DMS114 treated with DMSO at 0.1 percent for 48 hours (cell line): Measurements from ENCODE around the gene PSG4.
"Not testable (repeated sequence)": the region's sequence is repeated elsewhere in the genome, so short reads cannot be mapped to it uniquely, and the experiment has no call there.

Source experiments
- DNase-seq: peaks from one replicate; lab custom pipeline; 2025; ENCODE audit not compliant: unreplicated experiment; lab: John Stamatoyannopoulos, UW

The PSG4 gene

GRCh38 chr19:43205471-43206105, at the start of gene PSG4:
PSG4 (minus strand) TSS chr19:43205638; CDS start chr19:43205536, 102 bp downstream.
- DNase-seq = not testable (repeated sequence)

GRCh38 chr19:43251428-43251827, 46.0 kb upstream of the PSG4 start:
- not testable (repeated sequence) for DNase-seq

GRCh38 chr19:43250296-43250695, 44.9 kb upstream of the PSG4 start:
- DNase-seq = not testable (repeated sequence)

- DNase-seq = not testable (repeated sequence)
Observed at GRCh38 chr19:43248635-43249002, 43.2 kb upstream of the PSG4 start.

GRCh38 chr19:43247243-43247880, 41.9 kb upstream of the PSG4 start:
- not testable (repeated sequence) for DNase-seq

GRCh38 chr19:43245848-43246247, 40.4 kb upstream of the PSG4 start:
- DNase-seq = not testable (repeated sequence)

DNA sequence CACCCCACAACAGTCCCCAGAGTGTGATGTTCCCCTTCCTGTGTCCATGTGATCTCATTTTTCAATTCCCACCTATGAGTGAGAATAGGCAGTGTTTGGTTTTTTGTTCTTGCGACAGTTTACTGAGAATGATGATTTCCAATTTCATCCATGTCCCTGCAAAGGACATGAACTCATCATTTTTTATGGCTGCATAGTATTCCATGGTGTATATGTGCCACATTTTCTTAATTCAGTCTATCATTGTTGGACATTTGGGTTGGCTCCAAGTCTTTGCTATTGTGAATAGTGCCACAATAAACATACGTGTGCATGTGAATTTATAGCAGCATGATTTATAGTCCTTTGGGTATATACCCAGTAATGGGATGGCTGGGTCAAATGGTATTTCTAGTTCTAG, 36.8 kb upstream of the PSG4 start:
- DNase-seq = not testable (repeated sequence)

- not testable (repeated sequence) for DNase-seq
Observed at GRCh38 chr19:43238213-43238612, 32.8 kb upstream of the PSG4 start.

DNA sequence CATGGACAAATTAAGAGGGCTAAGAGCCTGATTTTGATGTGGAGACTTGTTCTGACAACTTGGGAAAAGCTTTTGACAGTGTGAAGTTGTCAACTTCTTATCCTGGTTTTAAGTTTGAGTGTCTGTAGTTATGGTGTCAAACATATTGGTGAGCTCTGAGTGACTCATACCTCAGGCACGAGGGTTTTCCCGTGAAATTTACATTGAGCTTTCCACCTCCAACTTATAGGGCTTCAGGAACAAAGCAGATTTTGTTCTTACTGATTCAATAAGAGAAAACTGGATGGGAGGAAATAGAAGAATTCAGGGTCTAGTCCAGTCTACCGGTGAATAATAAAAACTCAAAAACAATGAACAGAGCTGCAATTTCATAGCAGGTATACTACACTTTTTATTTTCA, 30.2 kb upstream of the PSG4 start:
- DNase-seq = not testable (repeated sequence)

- DNase-seq = no peak
Observed at GRCh38 chr19:43229315-43229714, 23.9 kb upstream of the PSG4 start.

DNA sequence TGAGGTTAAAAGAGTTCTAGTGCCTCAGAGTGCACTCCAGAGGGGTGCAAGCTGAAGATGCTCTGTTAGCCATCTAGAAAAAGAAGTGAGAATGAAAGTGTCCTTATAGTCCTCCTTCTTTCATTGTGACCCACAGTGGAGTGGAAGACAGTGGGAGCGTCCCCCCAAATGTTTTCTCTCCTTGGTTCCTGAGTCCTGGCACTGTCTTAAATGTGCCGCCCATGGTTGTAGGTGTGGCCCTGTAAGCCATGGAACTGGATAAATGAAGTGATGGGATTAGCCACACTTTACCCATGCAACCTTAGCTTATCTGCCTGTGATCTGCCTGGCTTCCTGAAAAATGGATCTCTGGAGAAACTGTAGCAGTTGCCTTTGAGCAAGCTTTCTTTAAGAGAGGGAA, 23.3 kb upstream of the PSG4 start:
- not testable (repeated sequence) for DNase-seq

DNA sequence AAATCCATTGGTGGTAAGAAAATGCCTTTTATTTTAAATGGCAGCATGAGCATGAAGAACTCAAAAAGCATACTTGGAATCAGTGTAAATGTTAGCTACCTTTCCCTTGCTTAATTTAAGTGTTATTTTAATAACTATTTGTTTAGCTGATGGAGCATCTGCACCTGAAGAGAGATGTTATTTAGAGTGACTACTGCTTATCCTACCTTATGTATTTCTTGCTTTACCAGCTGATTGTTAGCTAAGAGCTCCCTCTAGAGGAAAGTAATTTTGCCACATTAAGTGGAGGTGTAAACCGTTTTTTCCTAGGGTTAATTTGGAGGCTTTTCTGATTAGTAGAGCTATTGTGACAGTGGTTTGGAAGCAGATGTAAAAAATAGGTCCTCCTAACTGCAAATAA, 21.5 kb upstream of the PSG4 start:
- not testable (repeated sequence) for DNase-seq

- no peak for DNase-seq
Observed at GRCh38 chr19:43224855-43225253, 19.4 kb upstream of the PSG4 start.

- DNase-seq = not testable (repeated sequence)
Observed at GRCh38 chr19:43224201-43224854, 18.9 kb upstream of the PSG4 start.

DNA sequence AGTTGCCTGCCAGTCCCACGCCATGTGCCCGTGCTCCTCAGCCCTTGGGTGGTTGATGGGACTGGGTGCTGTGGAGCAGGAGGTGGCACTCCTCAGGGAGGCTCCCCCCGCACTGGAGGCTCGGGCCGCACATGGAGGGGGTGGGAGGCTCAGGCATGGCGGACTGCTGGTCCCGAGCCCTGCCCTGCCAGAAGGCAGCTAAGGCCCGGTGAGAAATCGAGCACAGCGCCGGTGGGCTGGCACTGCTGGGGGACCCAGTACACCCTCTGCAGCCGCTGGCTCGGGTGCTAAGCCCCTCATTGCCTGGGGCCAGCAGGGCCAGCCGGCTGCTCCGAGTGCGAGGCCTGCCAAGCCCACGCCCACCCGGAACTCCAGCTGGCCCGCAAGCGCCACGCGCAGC, 16.5 kb upstream of the PSG4 start:
- not testable (repeated sequence) for DNase-seq

DNA sequence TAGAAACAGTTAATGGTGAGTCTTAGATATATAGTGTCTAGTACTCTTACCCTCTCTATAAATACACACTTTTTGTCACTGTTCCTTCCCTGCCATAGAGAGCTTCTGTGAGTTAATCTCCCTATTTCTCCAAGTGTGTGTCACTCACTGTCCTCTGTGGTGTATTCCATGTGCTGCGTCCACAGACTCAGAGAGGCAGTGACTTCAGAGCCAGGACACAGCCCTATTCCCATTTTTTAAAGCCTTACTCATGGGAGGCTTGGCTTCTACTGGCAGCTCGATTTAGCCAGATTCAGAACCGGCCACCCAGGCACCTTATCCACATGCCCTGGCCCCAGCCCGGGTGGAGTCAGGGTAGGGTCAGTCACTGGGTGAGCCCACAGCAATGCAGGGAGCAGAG, 13.7 kb upstream of the PSG4 start:
- not testable (repeated sequence) for DNase-seq

GRCh38 chr19:43215881-43216280, 10.4 kb upstream of the PSG4 start:
- not testable (repeated sequence) for DNase-seq

DNA sequence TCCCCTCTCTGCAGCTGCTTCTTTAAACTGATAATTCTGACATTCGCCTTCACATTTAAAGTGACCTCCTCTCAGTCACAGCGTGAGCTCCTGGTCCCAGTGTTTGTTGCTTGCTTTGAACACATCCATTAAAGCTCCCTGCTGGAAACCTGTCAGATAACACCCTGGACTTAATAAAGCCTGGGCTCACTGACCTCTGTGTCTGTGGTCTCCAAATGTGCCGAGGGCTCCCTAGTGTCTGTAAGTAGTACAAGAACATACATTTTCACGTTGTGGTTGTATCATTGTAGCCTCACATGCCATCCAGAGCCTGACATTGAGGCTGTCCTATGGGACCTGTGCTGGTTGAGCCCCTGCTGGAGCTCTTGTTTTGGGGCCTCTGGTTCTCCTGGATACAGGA, 2.6 kb upstream of the PSG4 start:
- no peak for DNase-seq

DNA sequence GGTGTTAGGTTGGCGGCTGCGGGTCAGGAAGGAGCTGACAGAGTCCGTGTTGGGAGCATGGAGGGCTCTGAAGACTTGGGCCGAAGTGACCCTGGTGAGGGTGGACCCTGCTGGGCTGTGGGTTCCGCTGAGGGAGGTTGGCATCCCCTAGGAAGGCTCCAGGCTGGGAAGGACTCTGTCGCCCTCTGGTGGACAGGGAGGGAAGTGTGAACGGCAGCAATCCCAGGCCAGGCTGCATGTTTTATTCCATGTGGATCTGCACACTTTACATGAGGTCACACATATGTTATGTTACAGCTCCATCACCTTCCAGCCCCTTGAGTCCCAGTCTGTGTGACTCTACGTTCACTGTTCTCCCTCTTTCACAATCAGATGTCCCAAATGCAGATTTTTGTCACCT, 1.7 kb upstream of the PSG4 start:
- not testable (repeated sequence) for DNase-seq

DNA sequence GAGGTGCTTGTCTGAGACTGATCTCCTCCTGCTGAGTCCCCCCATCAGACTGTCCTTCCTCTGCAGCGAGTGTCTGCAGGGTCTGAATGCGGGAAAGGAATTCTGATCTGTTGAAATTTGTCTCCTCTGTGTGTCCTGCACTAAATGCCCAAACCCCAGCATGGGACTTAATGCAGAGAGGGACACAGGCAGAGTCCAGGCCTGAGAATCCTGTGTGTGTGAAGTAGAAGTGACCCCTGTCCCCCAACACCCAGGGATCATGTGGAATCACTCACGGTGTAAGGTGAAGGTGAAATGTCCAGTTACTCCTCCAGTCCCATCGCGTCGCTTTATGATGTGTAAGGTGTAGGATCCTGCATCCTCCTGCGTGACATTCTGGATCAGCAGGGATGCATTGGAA, 1.8 kb downstream of the PSG4 start:
- not testable (repeated sequence) for DNase-seq

DNA sequence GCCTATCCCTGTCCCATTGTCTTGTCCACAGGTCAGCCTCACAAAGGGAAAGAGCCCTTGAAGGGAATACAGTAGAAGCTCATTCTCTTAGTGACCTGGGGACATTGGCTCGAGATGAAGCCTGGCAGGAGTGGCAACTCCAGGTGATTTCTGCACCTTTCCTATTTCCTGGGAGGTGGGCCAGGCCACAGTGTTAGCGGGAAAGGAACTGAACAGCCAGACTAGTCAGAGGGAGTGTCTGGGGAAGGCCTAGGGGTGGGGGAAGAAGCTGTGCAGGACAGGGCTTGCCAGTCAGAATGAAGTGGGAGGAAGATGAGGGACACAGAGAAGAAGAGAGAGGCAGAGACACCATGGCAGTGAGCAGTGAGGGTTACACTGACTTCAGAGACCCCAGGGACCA, 3.5 kb downstream of the PSG4 start:
- DNase-seq = not testable (repeated sequence)

DNA sequence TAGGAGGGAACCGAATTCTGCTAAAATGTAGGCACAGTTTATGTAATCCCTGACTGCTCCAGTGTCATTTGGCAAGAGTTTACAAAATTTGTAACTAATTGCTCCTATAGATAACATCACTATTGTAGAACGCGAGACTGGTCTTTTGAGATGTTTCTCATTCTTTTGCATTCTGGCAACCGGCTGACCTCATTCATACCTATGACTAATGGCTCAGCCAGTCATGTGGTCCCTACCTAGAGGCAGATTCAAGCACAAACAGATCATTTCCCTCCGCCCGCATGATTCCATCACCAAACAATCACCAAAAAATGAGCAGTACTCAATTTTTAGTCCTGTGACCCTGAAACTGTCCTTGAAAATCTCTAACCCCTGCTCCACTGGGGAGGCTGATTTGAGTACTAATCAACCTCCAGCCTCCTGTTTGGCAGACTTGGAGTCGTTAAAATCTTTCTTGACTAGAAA, 4.1 kb downstream of the PSG4 start:
- DNase-seq = not testable (repeated sequence)
